Large intestine (tissue), 3 donors: Measurements from ENCODE around the gene CALML3. TPM values are rescaled to one million over a fixed set of nuclear protein-coding genes. Genes with fewer than 3 reads are reported as not detected.

Experiments used
- DNase-seq, 2 donors: peaks; one replicate each; pipeline versions ENCODE4 v3.0.0 to v3.0.0-alpha.2; 2013
- H3K27ac ChIP-seq: one replicate; pipeline ENCODE4 v1.5.1; 2013; ENCODE audit warnings: low read length
- H3K27me3 ChIP-seq: 2 replicates; pipeline ENCODE4 v1.6.1; 2013; ENCODE audit warnings: low read length; ENCODE audit not compliant: control insufficient read depth, insufficient read depth
- H3K36me3 ChIP-seq: 2 replicates; pipeline ENCODE4 v1.6.1; 2013; ENCODE audit warnings: low read length; ENCODE audit not compliant: control insufficient read depth, insufficient read depth
- H3K4me1 ChIP-seq: one replicate; pipeline ENCODE4 v1.6.1; 2013; ENCODE audit warnings: low read length; ENCODE audit not compliant: control insufficient read depth, insufficient read depth
- H3K4me3 ChIP-seq: one replicate; pipeline ENCODE4 v1.5.1; 2013; ENCODE audit warnings: low read length
- H3K9me3 ChIP-seq: one replicate; pipeline ENCODE4 v1.6.1; 2013; ENCODE audit warnings: mild to moderate bottlenecking, low read depth, low read length, moderate library complexity; ENCODE audit not compliant: control insufficient read depth
- WGBS: methylation state at CpG from one replicate; pipeline ENCODE4 v1.1.5; 2013; ENCODE audit warnings: low lambda C conversion rate; ENCODE audit not compliant: insufficient coverage; 5-methylcytosine and 5-hydroxymethylcytosine counted together
- polyA plus RNA-seq: library from polyadenylated mRNA; unstranded; fragments of 120-200 nt; gene quantifications from one replicate; pipeline ENCODE4 v1.2.1, GENCODE V29; 2013

Gene CALML3
- polyA plus RNA-seq, 1 donor, result 0.09 TPM

GRCh38 chr10:5573968-5574641 lies 49.3 kb downstream of the CALML3 start:
- no peaks in the 10 kb centered on the region for H3K27me3 ChIP-seq
- DNase-seq, result no peak
- no peak overlapping the region for H3K4me3 ChIP-seq
- H3K36me3 ChIP-seq, result no peaks in the 10 kb centered on the region
- H3K4me1 ChIP-seq, result peaks cover 49% of the 10 kb centered on the region
- no CpG with 5 or more reads among the region's 20 CpGs for WGBS
- H3K9me3 ChIP-seq, result peaks cover 5% of the 10 kb centered on the region
- H3K27ac ChIP-seq, result peak overlapping the region; percentile 83

GRCh38 chr10:5574642-5575131 lies 49.9 kb downstream of the CALML3 start:
- DNase-seq, result peak; percentile 93 to 96
- Histone ChIP-seq H3K9me3 (peaks cover 5% of the 10 kb centered on the region), H3K27ac (peak overlapping the region; percentile 83), H3K4me1 (peaks cover 49% of the 10 kb centered on the region), H3K36me3 (no peaks in the 10 kb centered on the region), H3K27me3 (no peaks in the 10 kb centered on the region), H3K4me3 (no peak overlapping the region)
- WGBS, result no CpG with 5 or more reads among the region's 14 CpGs

- Histone ChIP-seq H3K36me3 (no peaks in the 10 kb centered on the region), H3K27me3 (no peaks in the 10 kb centered on the region), H3K9me3 (peaks cover 5% of the 10 kb centered on the region), H3K27ac (peak overlapping the region; percentile 83), H3K4me3 (no peak overlapping the region), H3K4me1 (peaks cover 49% of the 10 kb centered on the region)
- DNase-seq, result no peak
- WGBS, result 100% methylated on average over 1 of the region's 9 CpGs
These were observed 50.4 kb downstream of the CALML3 start for GRCh38 chr10:5575144-5575481.

- no peak for DNase-seq
- 58% methylated on average over 4 of the region's 23 CpGs for WGBS
- Histone ChIP-seq H3K4me1 (peaks cover 49% of the 10 kb centered on the region), H3K36me3 (no peaks in the 10 kb centered on the region), H3K4me3 (no peak overlapping the region), H3K27me3 (no peaks in the 10 kb centered on the region), H3K9me3 (peaks cover 5% of the 10 kb centered on the region), H3K27ac (peak overlapping the region; percentile 83)
These were observed 50.9 kb downstream of the CALML3 start for GRCh38 chr10:5575482-5576153.

GRCh38 chr10:5576154-5576748 lies 51.5 kb downstream of the CALML3 start:
- peak overlapping the region; percentile 83 for H3K27ac ChIP-seq
- H3K36me3 ChIP-seq, result no peaks in the 10 kb centered on the region
- peaks cover 5% of the 10 kb centered on the region for H3K9me3 ChIP-seq
- H3K27me3 ChIP-seq, result no peaks in the 10 kb centered on the region
- H3K4me3 ChIP-seq, result no peak overlapping the region
- no peak for DNase-seq
- peaks cover 46% of the 10 kb centered on the region for H3K4me1 ChIP-seq
- 79% methylated on average over 3 of the region's 4 CpGs for WGBS

Other genes with a start within 250 kb of the CALML3 start
- 11.4 TPM for gene UCN3, start 160.0 kb upstream of the CALML3 start, polyA plus RNA-seq
- 33.9 TPM for gene TUBAL3, start 120.1 kb upstream of the CALML3 start, polyA plus RNA-seq
- gene NET1, start 112.4 kb upstream of the CALML3 start, polyA plus RNA-seq, result 122 TPM
- not detected for gene CALML5, start 25.4 kb upstream of the CALML3 start, polyA plus RNA-seq
- 29.9 TPM for gene ASB13, start 141.6 kb downstream of the CALML3 start, polyA plus RNA-seq
- 31.0 TPM for gene TASOR2, start 159.9 kb downstream of the CALML3 start, polyA plus RNA-seq